ENCODE results near the gene POLK. TPM values are rescaled to one million over a fixed set of nuclear protein-coding genes. Genes with fewer than 3 reads are reported as not detected.
A peak's percentile ranks its signal among the peaks of the same experiment; 100 is the strongest.

The POLK gene
- total and polyA plus RNA-seq, 2 of the 13 experiments (the other 11 are each of a cell fraction or from before 2014, with no cell fraction given) = 8.6 to 11.7 TPM

DNA sequence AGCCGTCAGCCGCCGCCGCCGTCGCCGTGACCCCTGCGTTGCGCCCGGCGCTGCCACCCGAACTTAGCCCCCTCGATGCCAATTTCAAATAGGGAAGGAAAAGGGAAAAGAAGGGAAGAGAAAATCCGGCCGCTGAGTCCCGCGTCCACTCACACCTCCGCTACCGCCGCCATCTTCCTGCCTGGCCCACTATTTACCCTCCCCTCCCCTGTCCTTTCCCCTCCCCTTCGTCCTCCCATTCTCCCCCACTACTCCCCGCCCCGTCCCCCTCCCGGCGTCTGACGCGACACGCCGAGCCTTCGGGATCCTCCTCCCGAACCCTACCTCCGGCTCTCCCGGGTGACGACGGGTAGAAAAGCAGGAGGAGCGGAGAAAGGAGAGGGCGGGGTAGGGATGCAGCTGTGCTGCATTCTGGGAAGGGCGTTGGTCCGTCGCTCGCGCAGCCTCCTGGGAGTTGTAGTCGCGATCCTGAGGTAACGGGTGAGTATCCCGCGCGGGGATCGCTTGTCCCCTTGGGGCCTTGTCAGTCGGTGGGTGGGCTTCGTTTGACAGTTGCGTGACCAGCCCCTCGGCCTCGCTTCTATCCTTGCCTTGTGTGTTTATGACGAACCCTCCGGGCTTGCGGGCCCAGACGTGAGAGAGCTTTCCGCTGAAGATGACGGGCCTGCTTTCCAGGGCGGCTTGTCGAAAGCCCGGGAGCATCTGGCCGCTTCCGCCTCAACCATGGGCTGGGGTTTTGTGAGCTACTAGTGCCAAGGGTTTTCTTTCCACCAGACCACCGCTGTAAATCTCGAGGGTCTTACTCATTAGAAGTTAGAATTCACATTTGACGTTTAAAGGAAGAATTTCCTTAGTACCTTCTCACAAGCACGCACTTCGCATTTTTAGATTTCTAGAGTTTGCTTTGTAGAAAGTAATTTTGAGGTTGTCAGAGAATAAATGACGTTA is at the start of gene POLK, which contains the start of gene CERT1 (continued):
- TF ChIP-seq, protein P1, sequence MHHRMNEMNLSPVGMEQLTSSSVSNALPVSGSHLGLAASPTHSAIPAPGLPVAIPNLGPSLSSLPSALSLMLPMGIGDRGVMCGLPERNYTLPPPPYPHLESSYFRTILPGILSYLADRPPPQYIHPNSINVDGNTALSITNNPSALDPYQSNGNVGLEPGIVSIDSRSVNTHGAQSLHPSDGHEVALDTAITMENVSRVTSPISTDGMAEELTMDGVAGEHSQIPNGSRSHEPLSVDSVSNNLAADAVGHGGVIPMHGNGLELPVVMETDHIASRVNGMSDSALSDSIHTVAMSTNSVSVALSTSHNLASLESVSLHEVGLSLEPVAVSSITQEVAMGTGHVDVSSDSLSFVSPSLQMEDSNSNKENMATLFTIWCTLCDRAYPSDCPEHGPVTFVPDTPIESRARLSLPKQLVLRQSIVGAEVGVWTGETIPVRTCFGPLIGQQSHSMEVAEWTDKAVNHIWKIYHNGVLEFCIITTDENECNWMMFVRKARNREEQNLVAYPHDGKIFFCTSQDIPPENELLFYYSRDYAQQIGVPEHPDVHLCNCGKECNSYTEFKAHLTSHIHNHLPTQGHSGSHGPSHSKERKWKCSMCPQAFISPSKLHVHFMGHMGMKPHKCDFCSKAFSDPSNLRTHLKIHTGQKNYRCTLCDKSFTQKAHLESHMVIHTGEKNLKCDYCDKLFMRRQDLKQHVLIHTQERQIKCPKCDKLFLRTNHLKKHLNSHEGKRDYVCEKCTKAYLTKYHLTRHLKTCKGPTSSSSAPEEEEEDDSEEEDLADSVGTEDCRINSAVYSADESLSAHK (CRISPR knock-in tag; IDR thresholded peaks at IDR 0.05; ENCODE audit: borderline replicate concordance) = no peak
- TF ChIP-seq ZIK1 (CRISPR knock-in tag; IDR thresholded peaks at IDR 0.05; ENCODE audit: borderline replicate concordance, low read depth) (0 out of 2 replicates have a peak, but pooled peaks have one; percentile 25), GTF2F1 (IDR thresholded peaks at IDR 0.05; ENCODE audit: low read length) (no peak), ATF7-NPFF (CRISPR knock-in tag; IDR thresholded peaks at IDR 0.05; ENCODE audit: low read depth) (no peak; the same call in 1 of the 2 replicates), FOSL1 (CRISPR knock-in tag; IDR thresholded peaks at IDR 0.05; ENCODE audit: borderline replicate concordance) (no peak), MIXL1 (CRISPR knock-in tag; IDR thresholded peaks at IDR 0.05) (peak; percentile 7), CENPT (CRISPR knock-in tag; IDR thresholded peaks at IDR 0.05; ENCODE audit: low read depth) (no peak), ZNF737 (CRISPR knock-in tag; IDR thresholded peaks at IDR 0.05; ENCODE audit: borderline replicate concordance) (no peak), TGIF2 (CRISPR knock-in tag; IDR thresholded peaks at IDR 0.05) (no peak), ZNF230 (CRISPR knock-in tag; IDR thresholded peaks at IDR 0.05) (no peak), CBX2 (IDR thresholded peaks at IDR 0.05; ENCODE audit: low read depth, low read length) (no peak), CBX2 (CRISPR knock-in tag; IDR thresholded peaks at IDR 0.05; ENCODE audit: low read depth) (no peak), KLF6 (CRISPR knock-in tag; IDR thresholded peaks at IDR 0.05) (no peak), MED8 (CRISPR knock-in tag; IDR thresholded peaks at IDR 0.05; ENCODE audit: insufficient replicate concordance) (peak; percentile 3), ZNF792 (CRISPR knock-in tag; IDR thresholded peaks at IDR 0.05) (0 out of 2 replicates have a peak, but pooled peaks have one; percentile 44), SALL1 (CRISPR knock-in tag; IDR thresholded peaks at IDR 0.05) (peak; percentile 61)
- TF ChIP-seq, protein P2, sequence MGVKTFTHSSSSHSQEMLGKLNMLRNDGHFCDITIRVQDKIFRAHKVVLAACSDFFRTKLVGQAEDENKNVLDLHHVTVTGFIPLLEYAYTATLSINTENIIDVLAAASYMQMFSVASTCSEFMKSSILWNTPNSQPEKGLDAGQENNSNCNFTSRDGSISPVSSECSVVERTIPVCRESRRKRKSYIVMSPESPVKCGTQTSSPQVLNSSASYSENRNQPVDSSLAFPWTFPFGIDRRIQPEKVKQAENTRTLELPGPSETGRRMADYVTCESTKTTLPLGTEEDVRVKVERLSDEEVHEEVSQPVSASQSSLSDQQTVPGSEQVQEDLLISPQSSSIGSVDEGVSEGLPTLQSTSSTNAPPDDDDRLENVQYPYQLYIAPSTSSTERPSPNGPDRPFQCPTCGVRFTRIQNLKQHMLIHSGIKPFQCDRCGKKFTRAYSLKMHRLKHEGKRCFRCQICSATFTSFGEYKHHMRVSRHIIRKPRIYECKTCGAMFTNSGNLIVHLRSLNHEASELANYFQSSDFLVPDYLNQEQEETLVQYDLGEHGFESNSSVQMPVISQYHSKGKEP (CRISPR knock-in tag; IDR thresholded peaks at IDR 0.05) = peak; percentile 79; the same call in 1 of the 2 replicates
- TF ChIP-seq, protein P3, sequence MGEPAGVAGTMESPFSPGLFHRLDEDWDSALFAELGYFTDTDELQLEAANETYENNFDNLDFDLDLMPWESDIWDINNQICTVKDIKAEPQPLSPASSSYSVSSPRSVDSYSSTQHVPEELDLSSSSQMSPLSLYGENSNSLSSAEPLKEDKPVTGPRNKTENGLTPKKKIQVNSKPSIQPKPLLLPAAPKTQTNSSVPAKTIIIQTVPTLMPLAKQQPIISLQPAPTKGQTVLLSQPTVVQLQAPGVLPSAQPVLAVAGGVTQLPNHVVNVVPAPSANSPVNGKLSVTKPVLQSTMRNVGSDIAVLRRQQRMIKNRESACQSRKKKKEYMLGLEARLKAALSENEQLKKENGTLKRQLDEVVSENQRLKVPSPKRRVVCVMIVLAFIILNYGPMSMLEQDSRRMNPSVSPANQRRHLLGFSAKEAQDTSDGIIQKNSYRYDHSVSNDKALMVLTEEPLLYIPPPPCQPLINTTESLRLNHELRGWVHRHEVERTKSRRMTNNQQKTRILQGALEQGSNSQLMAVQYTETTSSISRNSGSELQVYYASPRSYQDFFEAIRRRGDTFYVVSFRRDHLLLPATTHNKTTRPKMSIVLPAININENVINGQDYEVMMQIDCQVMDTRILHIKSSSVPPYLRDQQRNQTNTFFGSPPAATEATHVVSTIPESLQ (CRISPR knock-in tag; conservative IDR thresholded peaks at IDR 0.05) = 0 out of 2 replicates have a peak, but pooled peaks have one; percentile 30
- TF ChIP-seq, protein P4, sequence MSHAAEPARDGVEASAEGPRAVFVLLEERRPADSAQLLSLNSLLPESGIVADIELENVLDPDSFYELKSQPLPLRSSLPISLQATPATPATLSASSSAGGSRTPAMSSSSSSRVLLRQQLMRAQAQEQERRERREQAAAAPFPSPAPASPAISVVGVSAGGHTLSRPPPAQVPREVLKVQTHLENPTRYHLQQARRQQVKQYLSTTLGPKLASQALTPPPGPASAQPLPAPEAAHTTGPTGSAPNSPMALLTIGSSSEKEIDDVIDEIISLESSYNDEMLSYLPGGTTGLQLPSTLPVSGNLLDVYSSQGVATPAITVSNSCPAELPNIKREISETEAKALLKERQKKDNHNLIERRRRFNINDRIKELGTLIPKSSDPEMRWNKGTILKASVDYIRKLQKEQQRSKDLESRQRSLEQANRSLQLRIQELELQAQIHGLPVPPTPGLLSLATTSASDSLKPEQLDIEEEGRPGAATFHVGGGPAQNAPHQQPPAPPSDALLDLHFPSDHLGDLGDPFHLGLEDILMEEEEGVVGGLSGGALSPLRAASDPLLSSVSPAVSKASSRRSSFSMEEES (CRISPR knock-in tag; IDR thresholded peaks at IDR 0.05) = peak; percentile 15; the same call in 1 of the 2 replicates
- TF ChIP-seq, protein P5, sequence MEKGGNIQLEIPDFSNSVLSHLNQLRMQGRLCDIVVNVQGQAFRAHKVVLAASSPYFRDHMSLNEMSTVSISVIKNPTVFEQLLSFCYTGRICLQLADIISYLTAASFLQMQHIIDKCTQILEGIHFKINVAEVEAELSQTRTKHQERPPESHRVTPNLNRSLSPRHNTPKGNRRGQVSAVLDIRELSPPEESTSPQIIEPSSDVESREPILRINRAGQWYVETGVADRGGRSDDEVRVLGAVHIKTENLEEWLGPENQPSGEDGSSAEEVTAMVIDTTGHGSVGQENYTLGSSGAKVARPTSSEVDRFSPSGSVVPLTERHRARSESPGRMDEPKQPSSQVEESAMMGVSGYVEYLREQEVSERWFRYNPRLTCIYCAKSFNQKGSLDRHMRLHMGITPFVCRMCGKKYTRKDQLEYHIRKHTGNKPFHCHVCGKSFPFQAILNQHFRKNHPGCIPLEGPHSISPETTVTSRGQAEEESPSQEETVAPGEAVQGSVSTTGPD (CRISPR knock-in tag; IDR thresholded peaks at IDR 0.05) = no peak
